Activated CD4-positive, CD25-positive, alpha-beta regulatory T cell treated with anti-CD3 and anti-CD28 coated beads, Interleukin-2, amount 50 U/mL, for 72 hours (primary cell): ENCODE measurements around the gene RNASEH1.
"Not testable (repeated sequence)": the region's sequence is repeated elsewhere in the genome, so short reads cannot be mapped to it uniquely, and the experiment has no call there.

ENCODE experiments used
- DNase-seq: peaks from one replicate; pipeline ENCODE4 v3.0.0; 2021

Gene RNASEH1

DNA sequence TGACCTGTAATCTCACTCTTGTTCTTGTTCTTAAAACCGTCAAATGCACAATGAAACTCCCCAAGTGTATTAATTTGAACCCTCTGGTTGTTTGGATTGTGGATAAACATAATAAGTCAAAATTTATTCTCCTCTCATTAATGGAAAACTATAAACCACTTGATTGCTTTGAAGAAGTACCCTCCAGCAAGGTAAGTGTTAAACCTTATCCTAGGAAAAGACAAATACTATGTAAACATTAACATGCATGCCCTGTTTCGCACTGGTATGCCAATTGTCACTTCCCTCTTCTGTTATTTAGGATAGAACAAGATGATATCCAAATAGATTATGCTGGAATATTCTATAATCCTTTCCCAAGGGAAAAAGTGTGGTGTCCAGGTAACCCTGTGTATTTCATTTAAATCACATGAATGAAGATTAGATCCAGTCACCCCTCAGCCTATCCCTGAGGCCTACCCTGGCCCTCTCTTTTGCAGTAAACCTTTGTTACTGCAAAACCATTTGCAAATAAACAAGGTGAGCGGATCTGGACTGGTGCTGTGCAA, 40.1 kb downstream of the RNASEH1 start:
- DNase-seq, result no peak

GRCh38 chr2:3516831-3517230, 41.3 kb downstream of the RNASEH1 start:
- DNase-seq, result no peak

DNA sequence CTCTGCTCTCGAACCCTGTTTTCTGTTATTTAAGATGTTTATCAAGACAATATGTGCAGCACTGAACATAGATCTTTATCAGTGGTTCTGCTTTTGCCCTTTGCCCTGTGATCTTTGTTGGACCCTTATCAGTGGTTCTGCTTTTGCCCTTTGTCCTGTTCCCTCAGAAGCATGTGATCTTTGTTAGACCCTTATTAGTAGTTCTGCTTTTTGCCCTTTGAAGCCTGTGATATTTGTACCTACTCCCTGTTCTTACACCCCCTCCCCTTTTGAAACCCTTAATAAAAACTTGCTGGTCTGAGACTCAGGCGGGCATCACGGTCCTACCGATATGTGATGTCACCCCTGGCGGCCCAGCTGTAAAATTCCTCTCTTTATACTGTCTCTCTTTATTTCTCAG, 42.7 kb downstream of the RNASEH1 start:
- not testable (repeated sequence) for DNase-seq

GRCh38 chr2:3513026-3513810, 44.9 kb downstream of the RNASEH1 start:
- no peak for DNase-seq

GRCh38 chr2:3512086-3512485, 46.0 kb downstream of the RNASEH1 start:
- DNase-seq, result no peak

- no peak for DNase-seq
These were observed 52.4 kb downstream of the RNASEH1 start for GRCh38 chr2:3505771-3506170.

DNA sequence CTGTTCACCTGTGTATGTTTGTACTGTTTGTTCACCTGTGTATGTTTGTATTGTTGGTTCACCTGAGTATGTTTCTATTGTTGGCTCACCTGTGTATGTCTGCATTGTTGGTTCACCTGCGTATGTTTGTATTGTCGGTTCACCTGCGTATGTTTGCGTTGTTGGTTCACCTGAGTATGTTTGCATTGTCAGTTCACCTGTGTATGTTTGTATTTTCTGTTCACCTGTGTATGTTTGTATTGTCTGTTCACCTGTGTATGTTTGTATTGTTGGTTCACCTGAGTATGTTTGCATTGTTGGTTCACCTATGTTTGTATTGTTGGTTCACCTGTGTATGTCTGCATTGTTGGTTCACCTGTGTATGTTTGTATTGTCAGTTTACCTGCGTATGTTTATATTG, 53.4 kb downstream of the RNASEH1 start:
- DNase-seq, result no peak

DNA sequence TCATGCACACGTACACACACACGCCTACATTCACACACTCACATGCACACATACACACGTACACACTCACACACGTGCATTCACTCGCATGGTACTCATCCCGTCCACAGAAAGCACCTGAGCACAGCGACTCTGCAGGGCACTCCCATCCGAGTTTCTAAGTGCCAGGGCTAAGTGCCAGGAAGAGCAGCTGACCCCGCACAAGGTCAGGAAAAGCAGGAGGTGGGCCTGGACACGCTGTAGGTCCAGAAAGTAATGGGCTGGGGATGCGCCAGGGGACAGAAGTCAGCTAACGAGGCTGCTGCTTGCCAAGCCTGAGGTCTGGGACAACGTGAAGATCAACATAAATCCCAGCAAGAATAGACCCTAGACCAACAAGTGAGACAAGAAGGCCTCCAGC, 54.6 kb downstream of the RNASEH1 start:
- no peak for DNase-seq

DNA sequence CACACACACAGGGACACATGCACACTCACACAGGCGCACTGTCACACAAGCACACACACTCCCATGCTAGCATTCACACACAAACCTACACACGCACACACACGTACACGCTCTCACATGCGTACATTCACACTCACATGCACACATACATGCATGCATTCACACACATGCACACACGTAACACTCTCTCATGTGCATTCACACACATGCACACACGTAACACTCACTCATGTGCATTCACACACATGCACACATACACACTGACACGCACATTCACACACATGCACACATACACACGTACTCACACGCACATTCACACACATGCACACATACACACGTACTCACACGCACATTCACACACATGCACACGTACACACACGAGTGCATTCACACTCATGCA, 55.1 kb downstream of the RNASEH1 start:
- DNase-seq, result no peak

DNA sequence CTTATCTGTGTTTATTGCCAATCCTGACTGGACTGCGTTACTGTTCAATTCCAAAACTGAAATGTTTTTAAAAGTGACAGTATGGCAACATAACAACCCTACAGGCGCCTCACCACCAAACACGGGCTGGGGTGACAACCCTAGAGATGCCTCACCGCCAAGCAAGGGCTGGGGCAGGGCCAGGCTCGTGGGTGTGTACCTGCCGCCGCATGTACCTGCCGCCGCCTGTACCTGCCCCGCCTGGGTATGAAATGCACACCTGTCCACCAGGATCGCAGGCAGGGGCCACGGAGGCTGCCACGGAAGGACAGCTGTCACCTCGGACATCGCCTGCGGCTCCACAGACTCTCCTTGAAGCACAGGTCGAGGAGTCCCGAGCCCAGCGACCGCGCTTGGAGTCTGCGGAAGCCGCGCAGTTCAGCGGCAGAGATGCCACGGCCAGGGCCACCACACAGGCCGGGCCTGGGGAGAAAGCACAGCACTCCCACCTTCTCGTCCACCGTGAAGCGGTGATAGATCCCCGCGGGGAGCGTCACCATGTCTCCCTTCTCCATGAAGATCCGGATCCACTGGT, 57.7 kb downstream of the RNASEH1 start:
- DNase-seq, result no peak

DNA sequence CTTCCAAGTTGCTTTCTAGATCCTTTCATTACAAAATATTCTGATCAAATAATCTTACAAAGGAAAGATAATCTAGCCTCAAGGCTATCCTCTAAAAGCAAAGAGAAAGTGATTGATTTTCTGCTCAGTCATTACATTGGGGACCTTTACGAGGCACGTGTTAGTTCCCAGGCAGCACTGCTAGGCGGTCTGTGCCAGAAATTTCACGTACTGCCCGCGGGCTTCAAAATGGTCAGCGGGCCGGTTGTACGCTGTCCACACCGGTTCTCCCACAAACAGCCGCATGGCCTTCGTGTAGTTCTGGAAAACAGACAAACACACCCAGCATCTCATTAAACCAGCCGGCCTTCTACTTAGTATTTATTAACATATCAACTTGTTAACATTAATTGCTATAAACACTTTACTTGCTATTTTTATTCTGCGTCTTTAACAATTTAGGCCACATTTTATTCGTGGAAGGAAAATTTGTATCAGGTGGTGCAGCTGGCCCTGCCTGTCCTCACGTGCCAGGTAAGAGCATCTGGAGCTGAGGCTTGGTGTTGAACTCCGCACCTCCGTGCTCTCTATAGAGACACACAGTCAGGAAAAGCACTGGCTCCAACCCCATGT, 59.2 kb downstream of the RNASEH1 start:
- DNase-seq, result no peak

DNA sequence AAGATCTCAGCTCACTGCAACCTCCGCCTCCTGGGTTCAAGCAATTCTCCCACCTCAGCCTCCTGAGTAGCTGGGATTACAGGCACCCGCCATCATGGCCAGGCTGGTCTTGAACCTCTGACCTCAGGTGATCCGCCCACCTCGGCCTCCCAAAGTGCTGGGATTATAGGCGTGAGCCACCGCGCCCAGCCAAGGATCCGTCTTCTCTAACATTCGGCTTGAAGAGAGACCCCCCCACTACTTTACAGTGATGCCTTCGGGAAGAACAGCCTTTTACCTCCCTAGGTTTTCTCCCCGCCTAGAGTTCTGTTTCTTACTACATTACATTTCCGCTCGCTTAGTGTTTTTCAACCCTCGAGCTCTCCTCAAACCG, 61.4 kb downstream of the RNASEH1 start:
- DNase-seq, result not testable (repeated sequence)
